Measurements from ENCODE around the gene SCGB1A1. TPM values are rescaled to one million over a fixed set of nuclear protein-coding genes. Genes with fewer than 3 reads are reported as not detected.

SCGB1A1 gene
- total RNA-seq, 3 donors from 2014 or later: not detected

DNA sequence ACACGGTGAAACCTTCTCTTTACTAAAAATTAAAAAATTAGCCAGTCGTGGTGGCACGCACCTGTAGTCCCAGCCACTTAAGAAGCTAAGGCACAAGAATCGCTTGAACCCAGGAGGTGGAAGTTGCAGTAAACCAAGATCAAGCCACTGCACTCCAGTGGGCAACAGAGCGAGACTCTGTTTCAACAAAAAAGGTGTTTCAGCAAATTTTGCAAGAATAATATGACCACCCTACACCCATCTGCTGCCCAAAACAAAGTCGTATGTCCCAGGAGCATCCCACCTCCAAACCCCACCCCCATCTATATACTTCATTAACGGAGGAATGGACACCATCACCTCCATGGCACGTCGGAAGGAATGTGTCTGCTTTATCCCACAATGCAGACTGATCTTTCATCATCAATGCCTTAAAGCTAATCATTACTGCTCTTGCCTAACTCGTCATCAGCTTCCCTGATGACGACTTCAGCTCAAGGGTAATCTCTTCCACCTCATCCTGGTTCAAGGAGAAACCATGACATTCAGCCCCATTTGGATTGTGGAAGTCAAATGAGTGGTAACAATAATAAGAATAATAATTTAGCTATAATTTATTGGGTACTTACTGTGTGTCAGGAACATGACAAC lies 34.1 kb downstream of the SCGB1A1 start:
- no peak for TF ChIP-seq CTCF (IDR thresholded peaks at IDR 0.05)
- Histone ChIP-seq H3K9me3 (no peaks in the 10 kb centered on the region), H3K4me1 (ENCODE audit: low read depth) (no peaks in the 10 kb centered on the region), H3K4me3 (no peak overlapping the region), H3K36me3 (ENCODE audit: low read depth) (no peaks in the 10 kb centered on the region)
- no peak for ATAC-seq
- DNase-seq: no peak
- intact Hi-C loops (cut with DNase I, micrococcal nuclease): no loop called here

GRCh38 chr11:62456630-62457029 lies 37.8 kb downstream of the SCGB1A1 start:
- DNase-seq: no peak
- Histone ChIP-seq H3K4me1 (ENCODE audit: low read depth) (peaks cover 7% of the 10 kb centered on the region), H3K4me3 (no peak overlapping the region), H3K9me3 (no peaks in the 10 kb centered on the region), H3K36me3 (ENCODE audit: low read depth) (no peaks in the 10 kb centered on the region)
- TF ChIP-seq CTCF (IDR thresholded peaks at IDR 0.05): no peak
- ATAC-seq: peak; percentile 36
- intact Hi-C loops (cut with DNase I, micrococcal nuclease): no loop called here

- Histone ChIP-seq H3K4me3 (no peak overlapping the region), H3K9me3 (no peaks in the 10 kb centered on the region), H3K4me1 (ENCODE audit: low read depth) (peaks cover 10% of the 10 kb centered on the region), H3K36me3 (ENCODE audit: low read depth) (no peaks in the 10 kb centered on the region)
- intact Hi-C loops (cut with DNase I, micrococcal nuclease): no loop called here
- no peak for TF ChIP-seq CTCF (IDR thresholded peaks at IDR 0.05)
- no peak for ATAC-seq
- no peak for DNase-seq
These were observed 38.6 kb downstream of the SCGB1A1 start for GRCh38 chr11:62457478-62457877.

- Histone ChIP-seq H3K36me3 (ENCODE audit: low read depth) (no peaks in the 10 kb centered on the region), H3K9me3 (no peaks in the 10 kb centered on the region), H3K4me1 (ENCODE audit: low read depth) (peaks cover 11% of the 10 kb centered on the region), H3K4me3 (no peak overlapping the region)
- TF ChIP-seq CTCF (IDR thresholded peaks at IDR 0.05): no peak
- intact Hi-C loops (cut with DNase I, micrococcal nuclease): no loop called here
- peak; percentile 80 for ATAC-seq
- DNase-seq: peak in 1 of 3 donors; percentile 30
These were observed 39.6 kb downstream of the SCGB1A1 start for GRCh38 chr11:62458212-62459002.

DNA sequence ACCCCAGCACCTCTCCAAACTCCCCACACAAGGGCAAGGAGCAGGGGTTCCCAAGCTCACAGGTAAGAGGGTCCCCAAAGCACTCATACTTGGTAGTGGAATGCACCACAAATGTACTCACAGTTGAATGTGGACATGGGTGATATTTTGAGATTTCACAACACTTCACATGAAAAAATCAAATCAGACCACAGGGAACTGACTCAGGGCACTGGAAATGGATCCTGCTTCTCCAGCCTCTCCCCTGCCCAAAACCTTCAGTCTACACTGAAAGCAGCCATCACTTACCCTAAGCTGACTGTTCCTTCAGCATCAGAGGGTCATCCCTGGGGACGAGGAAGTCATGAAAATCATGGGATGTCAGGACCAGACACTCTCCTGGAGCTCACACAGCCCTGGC lies 40.2 kb downstream of the SCGB1A1 start:
- DNase-seq: no peak
- H3K4me3 ChIP-seq: no peak overlapping the region
- intact Hi-C loops (cut with DNase I, micrococcal nuclease): no loop called here
- H3K4me1 ChIP-seq (ENCODE audit: low read depth): peaks cover 11% of the 10 kb centered on the region
- peak; percentile 3 for ATAC-seq
- no peaks in the 10 kb centered on the region for H3K36me3 ChIP-seq (ENCODE audit: low read depth)
- TF ChIP-seq CTCF (IDR thresholded peaks at IDR 0.05): no peak
- no peaks in the 10 kb centered on the region for H3K9me3 ChIP-seq
